ENCODE results near the gene SELENON. TPM values are rescaled to one million over a fixed set of nuclear protein-coding genes. Genes with fewer than 3 reads are reported as not detected.

Gene SELENON
- total and polyA plus RNA-seq, 9 of the 15 experiments (the other 6 are each of a cell fraction or from before 2014, with no cell fraction given), result 0.43 to 26.7 (median 7.0) TPM

DNA sequence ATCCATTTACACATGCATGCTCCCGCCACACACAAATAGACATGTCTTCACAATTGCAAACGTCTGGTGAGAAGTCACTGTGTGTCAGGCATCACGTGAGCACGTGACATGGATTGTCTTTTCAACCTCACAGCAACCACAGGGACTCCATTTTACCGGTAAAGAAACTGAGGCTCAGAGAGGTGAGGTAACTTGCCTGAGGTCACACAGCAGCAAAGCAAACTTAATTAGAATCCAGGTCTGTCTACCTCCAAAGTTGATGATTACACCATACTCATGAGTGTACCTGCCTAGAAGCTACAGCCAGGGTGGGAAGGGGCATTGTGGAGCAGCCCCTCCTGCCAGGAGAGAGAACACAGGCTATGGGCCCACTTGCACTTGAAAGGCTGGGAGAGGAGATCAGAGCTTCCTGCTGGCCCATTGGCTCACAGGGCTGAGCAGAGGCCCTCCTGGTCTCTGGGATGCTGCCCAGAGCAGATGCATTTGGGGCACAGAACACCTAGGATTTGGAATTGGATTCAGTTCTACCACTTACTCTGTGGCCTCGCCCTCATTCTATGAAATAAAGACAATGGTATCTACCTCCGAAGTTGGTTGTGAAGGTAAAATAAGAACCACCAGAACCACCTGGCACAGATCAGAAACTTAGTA, 44.4 kb upstream of the SELENON start (continued):
- TF ChIP-seq ZNF766 (CRISPR knock-in tag; conservative IDR thresholded peaks at IDR 0.05), result no peak
- TF ChIP-seq ZNF77 (CRISPR knock-in tag; IDR thresholded peaks at IDR 0.05), result no peak
- peak; percentile 94 for TF ChIP-seq BCOR (IDR thresholded peaks at IDR 0.05)
- peak; percentile 68; the same call in 1 of the 2 replicates for TF ChIP-seq SMARCA5 (IDR thresholded peaks at IDR 0.05)
- TF ChIP-seq ADNP (tag; IDR thresholded peaks at IDR 0.05), result 0 out of 2 replicates have a peak, but pooled peaks have one; percentile 49
- TF ChIP-seq BHLHE40 (IDR thresholded peaks at IDR 0.05; ENCODE audit: low read length), result peak; percentile 75
- 0 out of 2 replicates have a peak, but pooled peaks have one; percentile 57 for TF ChIP-seq PTBP1 (IDR thresholded peaks at IDR 0.05; ENCODE audit: low read depth, low read length)
- TF ChIP-seq ZNF717 (CRISPR knock-in tag; IDR thresholded peaks at IDR 0.05), result no peak
- no peak for TF ChIP-seq NCOA1 (IDR thresholded peaks at IDR 0.05; ENCODE audit: low read depth)
- peak in 1 of 2 experiments; percentile 63; a peak in 2 of 4 replicates for TF ChIP-seq KDM1A (IDR thresholded peaks at IDR 0.05)
- TF ChIP-seq SIN3B (IDR thresholded peaks at IDR 0.05; ENCODE audit: low read depth), result no peak
- no peak for TF ChIP-seq ZBED1 (IDR thresholded peaks at IDR 0.05)
- TF ChIP-seq POLR2H (tag; IDR thresholded peaks at IDR 0.05; ENCODE audit: low read depth), result no peak
- no peak for TF ChIP-seq HSF4 (CRISPR knock-in tag; IDR thresholded peaks at IDR 0.05; ENCODE audit: borderline replicate concordance)

DNA sequence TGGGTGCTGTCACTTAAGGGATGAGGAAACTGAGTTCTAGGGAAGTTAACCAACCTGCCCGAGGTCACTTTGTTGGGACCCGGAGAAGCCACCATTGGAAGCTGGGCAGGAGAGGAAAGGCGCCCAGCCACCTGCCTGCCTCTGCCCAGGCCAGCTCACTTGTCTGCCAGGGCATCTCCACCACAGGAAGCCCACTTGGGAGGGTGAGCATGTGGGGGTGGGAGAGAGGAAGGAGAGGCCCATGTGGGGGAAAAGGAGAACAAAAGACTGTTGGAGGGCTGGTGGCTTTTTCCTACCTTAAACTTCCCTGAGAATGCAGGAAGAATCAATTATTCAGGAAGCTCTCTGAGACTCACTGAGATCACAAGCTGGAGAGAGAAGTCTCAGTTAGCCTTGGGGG, 43.8 kb upstream of the SELENON start:
- H3K27me3 ChIP-seq (ENCODE audit: control insufficient read depth in 2 of 2, insufficient read depth in 2 of 2, low read length in 2 of 2), result peaks cover 66 to 95% of the 10 kb centered on the region in 2 experiments
- no peak for TF ChIP-seq FOS (IDR thresholded peaks at IDR 0.05; ENCODE audit: extremely low read depth, insufficient read length)
- no peak for TF ChIP-seq ATF1 (CRISPR knock-in tag; IDR thresholded peaks at IDR 0.05)
- TF ChIP-seq ATF1 (tag; IDR thresholded peaks at IDR 0.05), result no peak
- TF ChIP-seq NCOA1 (IDR thresholded peaks at IDR 0.05; ENCODE audit: low read depth), result no peak
- no peak for TF ChIP-seq TCF3 (CRISPR knock-in tag; IDR thresholded peaks at IDR 0.05)
- no peak for TF ChIP-seq ZHX1 (conservative IDR thresholded peaks at IDR 0.05; ENCODE audit: low read length)
- no peak for TF ChIP-seq HNRNPK (IDR thresholded peaks at IDR 0.05; ENCODE audit: low read depth, low read length, poor library complexity, severe bottlenecking)
- TF ChIP-seq MEF2D (tag; conservative IDR thresholded peaks at IDR 0.05; ENCODE audit: low read depth), result no peak
- TF ChIP-seq EGR1 (conservative IDR thresholded peaks at IDR 0.05), result no peak
- no peak for TF ChIP-seq TBP (optimal IDR thresholded peaks at IDR 0.05; ENCODE audit: low read depth, low read length)

More for the DNA sequence above, 43.8 kb upstream of the SELENON start:
- Histone ChIP-seq H3K79me2 (ENCODE audit: control insufficient read depth, insufficient read depth, low read length) (no peaks in the 10 kb centered on the region), H3K4me1 (replicated peaks in 1 of 2; ENCODE audit: control insufficient read depth in 2 of 2, insufficient read depth in 2 of 2, low read length in 2 of 2) (peaks cover 9 to 10% of the 10 kb centered on the region in 2 experiments), H4K20me1 (replicated peaks; ENCODE audit: control insufficient read depth, insufficient read depth, low read length) (peaks cover 43% of the 10 kb centered on the region), H3K4me2 (ENCODE audit: insufficient read depth, low read length) (no peak overlapping the region), H3K36me3 (ENCODE audit: control insufficient read depth, insufficient read depth, low read length) (no peaks in the 10 kb centered on the region), H3K9me3 (replicated peaks; ENCODE audit: control insufficient read depth, insufficient read depth, low read depth, low read length) (no peaks in the 10 kb centered on the region), H3K9me1 (ENCODE audit: control insufficient read depth, insufficient read depth, low read length) (peaks cover 5% of the 10 kb centered on the region), H3K4me3 (no peak overlapping the region), H3K27ac (ENCODE audit: extremely low read depth, low read depth, low read length) (no peak overlapping the region), H2AFZ (ENCODE audit: low read depth, low read length) (no peak overlapping the region), H3K9ac (ENCODE audit: insufficient read depth in 1 of 2, low read depth in 2 of 2, low read length in 2 of 2) (no peak overlapping the region)
- no TSS peak for BruUV-seq (replicated peaks)
- ChIA-PET POLR2A (interaction anchor here (1.7 kb wide), 1 partner anchor 24 kb away, joined by 3 read pairs; no protein-coding TSS in a partner anchor), CTCF (ENCODE audit: low intra/inter-chr PET ratio) (no interaction called here)
- DNase-seq (ENCODE audit: extremely low read depth in 1 of 4, low spot score in 3 of 4), result no peak
- in situ Hi-C loops (cut with MboI), result no loop called here
- FAIRE-seq, result no peak
- no peak for ATAC-seq
- intact Hi-C loops (cut with micrococcal nuclease), result no loop called here
- WGBS (ENCODE audit: insufficient coverage, low coverage, missing lambda C conversion rate), result 10% methylated on average over 3 of the region's 3 CpGs

Data from K562 (cell line).